ENCODE measurements around the gene GPC2.

DNA sequence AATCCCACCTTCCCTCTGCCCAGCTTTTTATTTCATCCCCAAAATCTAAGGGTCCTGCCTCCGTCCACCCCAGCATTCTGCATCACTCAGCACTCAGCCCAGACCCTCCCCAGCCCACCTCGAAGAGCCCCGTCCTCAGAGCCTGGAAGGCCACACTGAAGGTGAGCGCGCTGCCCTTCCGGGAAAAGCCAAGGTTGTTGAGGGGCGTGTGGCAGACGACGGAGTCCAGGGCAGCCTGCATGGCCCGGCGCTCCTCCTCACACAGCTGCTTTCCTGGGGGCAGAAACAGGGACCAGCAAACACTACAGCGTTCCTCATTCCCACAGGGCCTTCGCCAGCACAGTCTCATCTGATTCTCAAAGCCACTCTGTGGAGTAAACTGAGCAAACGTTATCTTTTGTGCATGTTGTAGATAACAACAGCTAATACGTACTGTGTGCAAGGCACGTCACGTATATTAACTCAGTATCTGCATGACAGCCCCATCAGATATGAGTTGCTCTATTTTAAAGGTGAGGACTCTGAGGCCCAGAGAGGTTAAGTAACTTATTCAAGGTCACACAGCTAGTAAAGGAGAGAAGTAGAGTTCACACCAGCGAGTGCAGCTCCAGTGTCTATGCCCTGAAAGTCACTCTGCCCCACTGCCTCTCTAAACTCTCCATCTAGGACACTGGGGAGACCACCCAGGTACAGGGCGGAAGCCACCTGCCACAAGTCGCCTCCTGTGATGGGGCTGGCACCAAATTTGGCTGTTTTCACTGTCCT, 21.4 kb downstream of the GPC2 start:
- TF ChIP-seq GATA3 (IDR thresholded peaks at IDR 0.05; ENCODE audit: low read depth, low read length) = no peak
- no peak for TF ChIP-seq GATA2 (IDR thresholded peaks at IDR 0.05; ENCODE audit: low read depth, low read length)
